ENCODE results near the gene MOGAT2. TPM values are rescaled to one million over a fixed set of nuclear protein-coding genes. Genes with fewer than 3 reads are reported as not detected.

MOGAT2 gene
- total and polyA plus RNA-seq, 2 donors: 1.2 to 2.2 TPM

DNA sequence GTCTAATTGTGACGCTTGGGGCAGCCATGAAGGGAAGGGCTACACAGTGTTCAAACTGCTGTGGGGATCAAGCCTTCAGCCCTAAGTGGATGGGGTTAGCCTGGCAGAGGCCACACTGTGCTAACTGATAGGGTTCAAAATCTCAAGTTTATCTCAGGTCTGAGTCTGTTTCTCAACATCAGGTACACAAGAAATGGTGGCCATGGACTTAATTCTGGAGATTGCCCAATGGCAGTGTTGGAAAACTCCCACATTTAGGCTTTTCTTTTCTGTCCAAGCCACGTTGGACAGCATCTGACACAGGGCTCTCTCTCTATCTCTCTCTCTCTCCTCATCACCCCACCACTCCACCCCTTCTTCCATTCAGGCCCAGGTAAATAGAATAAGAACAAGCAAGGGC, 40.0 kb downstream of the MOGAT2 start:
- no peaks in the 10 kb centered on the region for H3K4me1 ChIP-seq (ENCODE audit: insufficient read depth)
- WGBS: 70% methylated on average over 2 of the region's 2 CpGs
- no peaks in the 10 kb centered on the region for H3K36me3 ChIP-seq (ENCODE audit: insufficient read depth)
- no peak overlapping the region for H3K27ac ChIP-seq (ENCODE audit: low read depth)
- H3K4me3 ChIP-seq (ENCODE audit: low read depth, low read length): no peak overlapping the region
- no peak for DNase-seq (ENCODE audit: extremely low spot score)

DNA sequence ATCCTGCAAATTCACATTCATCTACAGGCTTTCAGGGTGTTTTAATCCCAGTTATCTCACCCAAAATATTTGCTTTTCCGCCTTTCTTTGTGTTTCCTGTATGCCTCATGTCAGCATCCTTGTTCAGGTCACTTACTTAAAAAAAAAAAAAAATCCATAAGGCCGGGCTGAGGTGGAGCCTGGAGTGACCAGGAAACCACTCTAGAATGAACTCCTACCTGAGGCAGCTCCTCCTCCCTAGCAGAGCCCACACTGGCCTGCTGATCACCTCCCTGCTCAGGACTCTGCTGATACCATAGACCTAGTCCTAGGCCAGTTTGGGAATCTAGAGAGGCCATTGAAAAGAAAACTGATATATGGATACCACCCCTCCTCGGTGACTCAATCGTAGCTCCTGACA, 42.2 kb downstream of the MOGAT2 start:
- no peak overlapping the region for H3K4me3 ChIP-seq (ENCODE audit: low read depth, low read length)
- H3K4me1 ChIP-seq (ENCODE audit: insufficient read depth): no peaks in the 10 kb centered on the region
- H3K27ac ChIP-seq (ENCODE audit: low read depth): no peak overlapping the region
- DNase-seq (ENCODE audit: extremely low spot score): no peak
- WGBS: 83% methylated on average over 4 of the region's 4 CpGs
- no peaks in the 10 kb centered on the region for H3K36me3 ChIP-seq (ENCODE audit: insufficient read depth)

- no peak overlapping the region for H3K27ac ChIP-seq (ENCODE audit: low read depth)
- no peak for DNase-seq (ENCODE audit: extremely low spot score)
- no peak overlapping the region for H3K4me3 ChIP-seq (ENCODE audit: low read depth, low read length)
- H3K4me1 ChIP-seq (ENCODE audit: insufficient read depth): no peaks in the 10 kb centered on the region
- no peaks in the 10 kb centered on the region for H3K36me3 ChIP-seq (ENCODE audit: insufficient read depth)
Observed at GRCh38 chr11:75760243-75760642, 42.6 kb downstream of the MOGAT2 start.

DNA sequence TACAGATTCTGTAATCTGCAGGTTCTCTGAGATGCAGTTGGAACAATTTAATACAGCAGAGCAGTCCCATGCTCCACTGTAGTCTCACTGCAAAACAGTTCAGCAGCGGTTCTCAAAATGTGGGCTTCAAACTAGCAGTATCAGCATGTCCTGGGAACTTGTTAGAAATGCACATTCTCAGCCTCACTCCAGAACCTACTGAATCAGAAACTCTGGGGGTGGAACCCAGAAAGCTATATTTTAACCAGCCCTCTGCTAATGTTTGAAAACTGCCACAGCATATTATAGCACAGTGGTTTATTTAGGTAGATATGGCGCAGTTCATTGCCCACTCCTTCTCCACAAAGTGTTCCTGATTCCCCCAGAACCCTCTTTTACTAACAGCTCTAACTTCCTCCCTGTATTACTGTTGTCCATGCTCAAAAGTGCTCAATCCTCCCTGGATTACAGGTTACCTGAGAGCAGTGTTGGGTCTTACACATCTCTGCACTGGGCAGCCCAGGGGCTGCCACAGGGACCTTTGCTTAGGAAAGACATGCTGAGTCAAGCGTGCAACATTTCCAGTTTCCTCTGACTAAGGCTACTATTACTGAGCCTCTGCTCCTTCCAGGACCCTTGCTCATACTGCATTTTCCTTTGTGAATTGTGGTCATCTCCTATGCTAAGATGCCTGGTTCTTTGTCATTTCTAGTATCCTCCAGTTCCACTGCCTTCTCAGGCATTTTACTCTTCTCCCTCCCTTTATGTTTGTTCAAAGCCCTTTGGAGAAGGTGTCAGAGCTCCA, 43.3 kb downstream of the MOGAT2 start:
- Histone ChIP-seq H3K27ac (ENCODE audit: low read depth) (no peak overlapping the region), H3K4me1 (ENCODE audit: insufficient read depth) (no peaks in the 10 kb centered on the region), H3K4me3 (ENCODE audit: low read depth, low read length) (no peak overlapping the region), H3K36me3 (ENCODE audit: insufficient read depth) (no peaks in the 10 kb centered on the region)
- WGBS: 90% methylated on average over 3 of the region's 3 CpGs
- no peak for DNase-seq (ENCODE audit: extremely low spot score)

- no peak for DNase-seq (ENCODE audit: extremely low spot score)
- Histone ChIP-seq H3K4me1 (ENCODE audit: insufficient read depth) (no peaks in the 10 kb centered on the region), H3K4me3 (ENCODE audit: low read depth, low read length) (no peak overlapping the region), H3K27ac (ENCODE audit: low read depth) (no peak overlapping the region), H3K36me3 (ENCODE audit: insufficient read depth) (no peaks in the 10 kb centered on the region)
- 94% methylated on average over 8 of the region's 8 CpGs for WGBS
Observed at GRCh38 chr11:75762158-75762557, 44.5 kb downstream of the MOGAT2 start.

DNA sequence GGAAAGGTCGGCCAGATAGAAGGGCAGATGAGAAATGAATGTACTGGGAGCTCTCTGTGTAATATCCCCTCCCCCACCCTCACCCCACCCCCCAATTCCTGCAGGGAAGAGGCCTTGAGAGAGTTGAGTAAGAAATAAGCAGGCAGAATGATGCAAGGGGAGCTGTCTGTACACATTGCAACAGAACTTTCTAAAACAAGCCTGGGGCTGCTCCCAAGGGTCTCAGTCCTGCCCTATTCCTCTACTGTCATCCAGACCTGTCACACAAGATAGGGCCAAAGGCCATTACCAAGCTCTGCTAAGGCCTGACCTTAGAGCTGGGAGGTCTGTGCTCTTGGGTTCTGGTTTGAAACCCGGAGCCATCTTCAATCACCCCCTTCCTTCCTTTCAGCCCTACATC, 45.2 kb downstream of the MOGAT2 start:
- 87% methylated on average over 2 of the region's 2 CpGs for WGBS
- Histone ChIP-seq H3K4me1 (ENCODE audit: insufficient read depth) (no peaks in the 10 kb centered on the region), H3K4me3 (ENCODE audit: low read depth, low read length) (no peak overlapping the region), H3K27ac (ENCODE audit: low read depth) (no peak overlapping the region), H3K36me3 (ENCODE audit: insufficient read depth) (no peaks in the 10 kb centered on the region)
- no peak for DNase-seq (ENCODE audit: extremely low spot score)

DNA sequence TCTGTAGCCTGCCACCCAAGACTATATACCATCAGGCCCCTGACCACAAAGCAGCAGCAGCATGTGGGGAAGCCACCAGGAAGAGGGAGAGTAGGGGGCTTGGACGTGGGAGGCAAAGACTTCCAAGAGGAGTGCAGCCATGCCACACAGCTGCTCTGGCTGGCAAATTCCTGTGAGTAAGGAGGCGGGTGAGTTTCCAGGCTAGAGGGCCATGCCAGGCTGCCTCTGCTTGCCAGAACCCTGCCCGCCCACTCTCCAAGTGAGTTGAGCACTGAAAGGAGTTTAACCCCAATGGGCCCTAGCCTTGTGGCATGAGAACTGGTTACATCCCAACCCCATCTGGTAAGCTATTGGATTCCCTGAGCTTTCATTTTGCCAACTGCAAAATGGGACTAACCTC, 46.2 kb downstream of the MOGAT2 start:
- no peaks in the 10 kb centered on the region for H3K4me1 ChIP-seq (ENCODE audit: insufficient read depth)
- H3K36me3 ChIP-seq (ENCODE audit: insufficient read depth): no peaks in the 10 kb centered on the region
- no peak overlapping the region for H3K27ac ChIP-seq (ENCODE audit: low read depth)
- H3K4me3 ChIP-seq (ENCODE audit: low read depth, low read length): no peak overlapping the region
- 84% methylated on average over 3 of the region's 3 CpGs for WGBS
- DNase-seq (ENCODE audit: extremely low spot score): no peak

GRCh38 chr11:75765116-75765515, 47.5 kb downstream of the MOGAT2 start:
- Histone ChIP-seq H3K36me3 (ENCODE audit: insufficient read depth) (no peaks in the 10 kb centered on the region), H3K4me3 (ENCODE audit: low read depth, low read length) (no peak overlapping the region), H3K4me1 (ENCODE audit: insufficient read depth) (no peaks in the 10 kb centered on the region), H3K27ac (ENCODE audit: low read depth) (no peak overlapping the region)
- DNase-seq (ENCODE audit: extremely low spot score): no peak
- WGBS: 92% methylated on average over 3 of the region's 3 CpGs

GRCh38 chr11:75766443-75767227, 49.0 kb downstream of the MOGAT2 start:
- no peak for DNase-seq (ENCODE audit: extremely low spot score)
- no peaks in the 10 kb centered on the region for H3K36me3 ChIP-seq (ENCODE audit: insufficient read depth)
- 76% methylated on average over 4 of the region's 4 CpGs for WGBS
- no peak overlapping the region for H3K27ac ChIP-seq (ENCODE audit: low read depth)
- no peak overlapping the region for H3K4me3 ChIP-seq (ENCODE audit: low read depth, low read length)
- H3K4me1 ChIP-seq (ENCODE audit: insufficient read depth): no peaks in the 10 kb centered on the region

- DNase-seq (ENCODE audit: extremely low spot score): no peak
- Histone ChIP-seq H3K27ac (ENCODE audit: low read depth) (no peak overlapping the region), H3K4me1 (ENCODE audit: insufficient read depth) (no peaks in the 10 kb centered on the region), H3K4me3 (ENCODE audit: low read depth, low read length) (no peak overlapping the region), H3K36me3 (ENCODE audit: insufficient read depth) (no peaks in the 10 kb centered on the region)
- 94% methylated on average over 6 of the region's 6 CpGs for WGBS
Observed at GRCh38 chr11:75767228-75767572, 49.6 kb downstream of the MOGAT2 start.

DNA sequence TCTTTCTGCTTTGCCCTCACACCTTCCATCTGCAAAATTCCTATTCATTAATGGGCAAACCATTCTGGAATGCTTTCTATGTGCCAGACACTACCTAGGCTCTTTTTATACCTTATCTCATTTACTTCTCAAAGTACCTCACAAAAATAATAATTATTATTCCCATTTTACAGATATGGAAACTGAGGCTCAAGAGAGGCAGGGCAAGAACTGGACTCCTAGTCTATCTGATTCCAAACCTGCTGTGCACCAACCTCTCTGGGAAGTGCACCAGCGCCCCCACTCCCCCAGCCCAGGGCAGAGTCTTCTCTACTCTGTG, 50.1 kb downstream of the MOGAT2 start:
- Histone ChIP-seq H3K4me1 (ENCODE audit: insufficient read depth) (no peaks in the 10 kb centered on the region), H3K4me3 (ENCODE audit: low read depth, low read length) (no peak overlapping the region), H3K27ac (ENCODE audit: low read depth) (no peak overlapping the region), H3K36me3 (ENCODE audit: insufficient read depth) (no peaks in the 10 kb centered on the region)
- no peak for DNase-seq (ENCODE audit: extremely low spot score)
- WGBS: 51% methylated on average over 1 of the region's 1 CpG

GRCh38 chr11:75768112-75768908, 50.7 kb downstream of the MOGAT2 start, which contains the start of gene DGAT2:
Gene DGAT2, plus strand, starts transcription at chr11:75768778. Its CDS starts 214 bp downstream, at chr11:75768992.
- Histone ChIP-seq H3K4me3 (ENCODE audit: low read depth, low read length) (peak within 1 kb of the TSS; percentile 43), H3K27ac (ENCODE audit: low read depth) (no peak within 1 kb of the TSS)

GRCh38 chr11:75768909-75769771, 51.5 kb downstream of the MOGAT2 start:
- H3K4me1 ChIP-seq (ENCODE audit: insufficient read depth): no peaks in the 10 kb centered on the region
- H3K36me3 ChIP-seq (ENCODE audit: insufficient read depth): no peaks in the 10 kb centered on the region
- peak overlapping the region; percentile 43 for H3K4me3 ChIP-seq (ENCODE audit: low read depth, low read length)
- 15% methylated on average over 46 of the region's 46 CpGs for WGBS
- H3K27ac ChIP-seq (ENCODE audit: low read depth): no peak overlapping the region
- no peak for DNase-seq (ENCODE audit: extremely low spot score)

More at GRCh38 chr11:75768112-75768908, 50.7 kb downstream of the MOGAT2 start, which contains the start of gene DGAT2:
- no peaks in the 10 kb centered on the region for H3K4me1 ChIP-seq (ENCODE audit: insufficient read depth)
- 3% methylated on average over 66 of the region's 66 CpGs for WGBS
- H3K36me3 ChIP-seq (ENCODE audit: insufficient read depth): no peaks in the 10 kb centered on the region
- no peak for DNase-seq (ENCODE audit: extremely low spot score)
